ENCODE measurements around the gene KLHL7.
"Not testable (repeated sequence)": the region's sequence is repeated elsewhere in the genome, so short reads cannot be mapped to it uniquely, and the experiment has no call there.

Gene KLHL7

DNA sequence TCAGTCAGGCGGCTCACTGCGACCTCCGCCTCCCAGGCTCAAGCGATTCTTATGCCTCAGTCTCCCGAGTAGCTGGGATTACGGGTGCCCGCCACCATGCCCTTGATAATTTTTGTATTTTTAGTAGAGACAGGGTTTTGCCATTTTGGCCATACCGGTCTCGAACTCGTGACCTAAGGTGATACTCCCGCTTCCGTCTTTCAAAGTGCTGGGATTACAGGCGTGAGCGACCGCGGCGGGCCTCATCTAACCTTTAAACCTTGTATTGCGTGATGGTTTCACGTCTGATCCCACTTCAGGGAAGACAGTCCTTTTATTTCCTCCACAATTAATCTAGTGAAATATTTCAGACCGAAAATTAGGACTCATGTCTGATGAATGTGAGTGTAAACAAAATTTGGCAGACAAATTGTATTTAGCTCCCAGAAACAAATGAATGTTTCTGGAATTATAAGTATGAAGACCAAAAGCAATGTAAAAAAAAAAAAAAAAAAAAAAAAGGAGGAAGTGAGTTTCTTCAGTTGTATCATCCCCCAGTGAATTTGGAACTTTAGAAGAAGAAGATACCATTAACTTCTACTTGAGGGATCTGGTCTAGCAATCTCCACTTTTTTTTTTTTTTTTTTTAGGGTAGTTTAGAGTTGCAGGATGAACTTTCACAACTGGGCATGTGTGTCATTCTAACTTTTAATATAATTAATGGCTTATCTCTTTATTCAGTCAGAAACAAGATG, 77.9 kb downstream of the KLHL7 start:
- no peak for DNase-seq (ENCODE audit: low spot score)

DNA sequence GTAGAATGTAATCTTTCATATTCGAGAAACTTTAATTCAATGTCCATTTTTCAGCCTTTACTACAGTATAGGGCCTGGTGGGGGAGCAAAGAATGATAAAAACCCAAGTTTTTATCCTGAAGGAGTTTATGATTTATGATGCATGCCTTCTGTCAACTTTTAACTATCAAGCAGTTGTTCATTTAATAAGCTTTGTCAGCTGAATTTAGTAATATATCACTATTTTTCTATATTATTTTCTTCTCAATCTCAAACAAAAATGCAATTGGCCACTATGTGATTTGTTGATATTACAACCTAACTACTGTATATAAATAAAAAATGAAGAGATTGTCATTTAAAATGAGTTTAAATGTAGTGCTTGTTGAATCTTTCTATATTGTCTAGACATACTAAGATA, 78.7 kb downstream of the KLHL7 start:
- no peak for DNase-seq (ENCODE audit: low spot score)

DNA sequence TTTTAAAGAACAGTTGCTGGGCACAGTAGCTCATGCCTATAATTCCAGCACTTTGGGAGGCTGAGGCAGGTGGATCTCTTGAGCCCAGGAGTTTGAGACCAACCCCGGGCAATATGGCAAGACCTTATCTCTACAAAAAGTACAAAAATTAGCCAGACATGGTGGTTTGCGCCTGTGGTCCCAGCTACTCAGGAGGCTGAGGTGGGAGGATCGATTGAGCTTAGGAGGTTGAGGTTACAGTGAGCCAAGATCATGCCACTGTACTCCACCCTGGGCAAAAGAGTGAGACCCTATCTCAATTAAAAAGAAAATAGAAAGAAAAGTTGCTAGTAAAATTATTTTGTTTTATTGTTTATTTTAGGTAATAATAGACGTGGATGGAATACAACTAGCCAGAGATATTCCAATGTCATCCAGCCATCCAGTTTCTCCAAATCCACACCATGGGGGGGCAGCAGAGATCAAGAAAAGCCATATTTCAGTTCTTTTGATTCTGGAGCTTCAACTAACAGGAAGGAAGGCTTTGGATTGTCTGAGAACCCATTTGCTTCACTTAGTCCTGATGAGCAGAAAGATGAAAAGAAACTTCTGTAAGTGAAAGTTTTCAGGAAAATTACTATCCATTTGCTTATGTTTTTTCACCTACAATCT, 79.2 kb downstream of the KLHL7 start:
- DNase-seq (ENCODE audit: low spot score), result peak; percentile 64

DNA sequence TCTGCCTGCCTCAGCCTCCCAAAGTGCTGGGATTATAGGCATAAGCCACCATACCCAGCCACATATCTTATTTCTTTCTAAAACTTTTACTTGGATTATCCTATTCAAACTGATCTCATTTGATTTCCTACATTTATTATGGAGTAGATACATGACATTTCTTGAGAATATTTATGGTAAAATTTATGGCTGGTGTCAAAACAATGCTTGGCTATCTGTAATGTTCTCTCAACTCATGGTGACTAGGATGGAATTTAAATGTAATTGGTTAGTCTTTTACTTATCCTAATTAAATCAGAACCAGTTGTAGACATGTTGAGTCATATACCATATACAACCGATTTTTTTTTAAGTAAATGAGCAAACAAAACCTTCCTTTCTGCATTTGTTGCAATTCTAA, 80.4 kb downstream of the KLHL7 start:
- no peak for DNase-seq (ENCODE audit: low spot score)

DNA sequence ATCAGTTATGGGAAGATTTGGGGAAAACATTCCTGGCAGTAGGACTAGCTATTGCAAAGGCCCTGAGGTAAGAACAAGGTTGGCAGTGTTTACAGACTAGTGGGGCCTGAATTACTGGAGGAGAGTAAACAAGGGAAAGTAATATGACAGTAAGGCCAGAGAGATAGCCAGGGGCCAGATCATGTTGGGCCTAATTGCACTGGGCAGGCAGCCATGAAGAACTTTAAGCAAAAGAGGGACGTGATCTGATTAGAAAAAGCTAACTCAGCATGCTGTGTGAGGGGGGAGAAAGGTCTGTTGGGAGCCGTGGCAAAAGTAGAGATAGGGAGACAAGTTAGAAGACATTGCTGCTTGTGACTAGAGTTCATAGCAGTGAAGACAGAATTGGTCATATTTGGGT, 85.4 kb downstream of the KLHL7 start:
- DNase-seq (ENCODE audit: low spot score), result no peak

DNA sequence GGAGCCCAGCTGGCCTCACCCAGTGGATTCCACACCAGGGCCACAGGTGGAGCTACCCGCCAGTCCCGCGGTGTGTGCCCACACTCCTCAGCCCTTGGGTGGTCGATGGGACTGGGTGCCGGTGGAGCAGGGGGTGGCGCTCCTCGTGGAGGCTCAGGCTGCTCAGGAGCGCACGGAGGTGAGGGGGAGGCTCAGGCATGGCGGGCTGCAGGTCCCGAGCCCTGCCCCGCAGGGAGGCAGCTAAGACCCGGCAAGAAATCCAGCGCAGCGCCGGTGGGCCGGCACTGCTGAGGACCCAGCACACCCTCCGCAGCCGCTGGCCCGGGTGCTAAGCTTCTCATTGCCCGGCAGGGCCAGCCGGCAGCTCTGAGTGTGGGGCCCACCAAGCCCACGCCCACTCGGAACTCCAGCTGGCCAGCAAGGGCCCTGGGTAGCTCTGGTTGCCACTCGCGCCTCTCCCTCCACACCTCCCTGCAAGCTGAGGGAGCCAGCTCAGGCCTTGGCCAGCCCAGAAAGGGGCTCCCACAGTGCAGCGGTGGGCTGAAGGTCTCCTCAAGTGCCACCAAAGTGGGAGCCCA, 88.2 kb downstream of the KLHL7 start:
- not testable (repeated sequence) for DNase-seq (ENCODE audit: low spot score)

DNA sequence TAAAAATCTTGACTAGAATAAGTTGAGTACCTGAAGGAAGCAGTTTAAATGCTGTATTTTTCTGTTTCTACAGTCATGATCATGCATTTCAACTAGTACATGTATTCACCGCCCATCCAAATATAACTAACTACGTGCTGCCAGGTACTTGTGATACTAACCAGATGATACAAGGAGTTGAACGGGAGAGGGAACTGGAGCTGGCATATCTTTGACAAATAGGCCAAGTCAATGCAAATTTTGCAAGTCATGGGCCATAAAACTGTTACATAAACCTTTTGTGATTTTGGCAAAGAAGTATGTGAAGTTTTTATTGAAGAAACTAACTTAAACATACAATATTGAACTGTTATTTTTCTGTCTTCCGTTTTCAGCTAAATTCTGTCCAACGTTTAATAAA, 90.7 kb downstream of the KLHL7 start:
- no peak for DNase-seq (ENCODE audit: low spot score)

DNA sequence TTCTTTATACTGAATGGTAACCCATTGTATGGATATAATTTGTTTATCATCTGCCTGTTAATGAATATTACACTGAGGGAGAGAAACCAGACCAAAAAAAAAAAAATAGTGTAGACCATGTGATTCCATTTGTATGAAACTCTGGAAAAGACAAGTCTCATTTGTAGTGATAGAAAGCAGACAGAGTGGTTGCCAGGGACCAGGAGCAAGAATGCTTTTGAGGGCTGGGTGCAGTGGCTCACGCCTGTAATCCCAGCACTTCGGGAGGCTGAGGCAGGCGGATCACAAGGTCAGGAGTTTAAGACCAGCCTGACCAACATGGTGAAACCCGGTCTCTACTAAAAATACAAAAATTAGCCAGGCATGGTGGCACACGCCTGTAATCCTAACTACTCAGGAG, 92.2 kb downstream of the KLHL7 start:
- not testable (repeated sequence) for DNase-seq (ENCODE audit: low spot score)

DNA sequence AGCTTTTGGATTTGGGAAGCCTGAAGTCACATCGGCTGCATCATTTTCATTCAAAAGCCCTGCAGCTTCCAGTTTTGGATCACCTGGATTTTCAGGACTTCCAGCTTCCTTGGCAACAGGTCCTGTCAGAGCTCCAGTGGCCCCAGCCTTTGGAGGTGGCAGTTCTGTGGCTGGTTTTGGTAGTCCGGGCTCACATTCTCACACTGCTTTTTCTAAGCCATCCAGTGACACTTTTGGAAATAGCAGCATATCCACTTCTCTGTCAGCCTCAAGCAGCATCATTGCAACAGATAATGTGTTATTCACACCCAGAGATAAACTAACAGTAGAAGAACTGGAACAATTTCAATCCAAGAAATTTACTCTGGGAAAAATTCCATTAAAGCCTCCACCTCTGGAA, 94.7 kb downstream of the KLHL7 start:
- DNase-seq (ENCODE audit: low spot score), result no peak

DNA sequence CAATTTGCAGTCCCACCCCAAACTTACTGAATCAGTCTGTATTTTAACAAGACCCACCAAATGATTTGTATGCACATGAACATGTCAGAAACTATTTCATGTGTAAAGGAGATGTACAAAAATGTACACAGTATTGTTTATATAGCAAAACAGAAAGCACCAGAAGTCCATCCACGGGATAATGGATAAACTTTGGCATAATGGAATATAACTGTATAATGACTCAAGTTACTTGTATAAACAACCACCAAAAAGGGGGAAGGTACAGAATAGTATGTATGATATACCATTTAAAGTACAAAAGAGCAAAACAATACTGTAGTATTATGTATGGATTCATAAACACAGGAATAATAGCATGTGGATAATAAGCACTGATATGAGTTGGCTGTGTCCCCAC, 98.7 kb downstream of the KLHL7 start:
- DNase-seq (ENCODE audit: low spot score), result no peak

DNA sequence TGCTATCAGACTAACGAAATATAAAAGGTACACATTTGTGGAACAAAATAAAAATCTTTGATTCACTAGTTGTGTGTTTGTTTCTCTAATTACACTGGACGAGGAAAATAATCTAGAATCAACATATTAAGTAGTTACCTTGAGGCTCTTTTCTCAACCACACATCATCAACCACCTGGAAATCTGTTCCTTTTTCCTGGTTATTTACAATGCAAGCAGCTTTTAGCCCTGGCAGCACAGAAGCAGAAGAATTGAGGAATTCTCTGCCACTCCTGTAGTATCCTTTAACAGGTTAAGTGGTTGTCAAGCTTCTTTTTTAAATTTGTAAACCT, 100.0 kb downstream of the KLHL7 start:
- no peak for DNase-seq (ENCODE audit: low spot score)

DNA sequence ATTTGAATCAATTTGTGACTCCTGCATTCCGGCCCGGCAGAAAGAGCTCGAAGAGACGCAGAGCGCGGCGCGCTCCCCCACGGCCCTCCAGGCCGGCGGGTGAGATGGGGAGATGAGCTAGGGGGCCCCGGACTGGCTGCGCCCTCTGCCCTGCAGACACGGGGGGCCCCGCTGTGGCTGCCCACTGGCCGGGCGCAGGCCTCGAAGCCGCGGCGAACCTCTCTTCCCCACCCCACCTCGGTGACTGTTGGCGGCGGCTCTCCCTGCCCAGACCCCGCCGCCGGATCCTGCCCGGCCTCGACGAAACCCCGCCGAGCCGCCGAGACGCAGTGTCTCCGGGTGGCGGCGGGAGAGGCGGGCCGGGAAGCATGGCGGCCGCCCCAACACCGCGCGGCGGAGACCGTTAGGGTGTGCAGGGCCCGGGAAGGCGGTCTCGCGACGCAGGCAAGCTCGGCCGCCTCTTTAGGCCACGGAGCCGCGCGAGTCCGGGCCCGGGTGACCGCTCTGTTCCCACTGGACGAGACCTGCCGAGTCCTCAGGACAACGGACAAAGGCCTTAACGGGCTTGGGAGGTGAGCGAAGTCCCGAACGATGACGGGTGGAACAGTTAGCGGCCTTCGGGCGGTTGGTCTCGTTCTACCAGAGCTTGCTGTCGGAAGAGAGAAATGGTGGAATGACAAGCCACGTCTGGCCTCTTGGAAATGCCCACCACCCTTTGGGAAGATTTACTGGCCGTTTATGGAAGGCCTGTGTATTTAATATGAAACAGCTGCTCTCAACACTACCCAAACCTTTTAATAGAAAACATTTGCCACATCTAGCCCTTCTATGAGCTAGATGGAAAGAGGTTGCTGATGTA, 100.6 kb downstream of the KLHL7 start:
- no peak for DNase-seq (ENCODE audit: low spot score)

DNA sequence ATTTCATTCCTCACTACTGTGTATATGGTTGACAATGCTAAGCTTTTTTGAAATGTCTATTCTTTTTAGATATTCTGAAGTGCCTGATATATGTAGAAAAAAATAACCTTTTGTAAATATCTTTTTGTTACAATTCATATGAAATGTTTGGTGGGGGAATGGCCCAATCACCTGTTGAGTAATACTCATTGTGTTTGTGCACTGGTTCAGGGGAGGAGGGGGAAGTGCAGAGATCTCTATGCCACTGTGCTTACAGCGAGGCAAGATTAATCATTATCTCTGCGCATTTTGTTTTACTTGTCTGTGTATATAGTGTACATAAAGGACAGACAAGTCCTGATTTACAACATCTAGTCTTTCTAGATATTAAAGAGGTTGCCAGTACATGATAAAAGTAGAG, 101.4 kb downstream of the KLHL7 start:
- DNase-seq (ENCODE audit: low spot score), result no peak

DNA sequence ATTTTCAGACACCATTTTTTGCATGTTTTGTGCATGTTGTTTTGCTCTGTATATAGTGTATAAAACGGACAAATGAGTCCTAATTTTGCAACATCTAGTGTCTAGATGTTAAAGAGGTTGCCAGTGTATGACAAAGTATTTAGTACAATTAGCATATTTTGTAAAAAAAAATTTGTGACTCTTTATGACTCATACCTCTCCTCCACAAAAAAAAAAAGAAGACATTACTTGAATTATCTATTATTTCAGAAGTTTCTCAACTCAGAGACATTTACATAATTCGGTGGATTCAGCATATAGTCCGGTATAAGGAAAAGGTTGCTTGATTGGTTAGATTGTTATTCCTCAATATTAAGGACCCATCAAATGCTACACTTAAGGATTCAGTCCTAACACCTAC, 102.3 kb downstream of the KLHL7 start:
- no peak for DNase-seq (ENCODE audit: low spot score)

DNA sequence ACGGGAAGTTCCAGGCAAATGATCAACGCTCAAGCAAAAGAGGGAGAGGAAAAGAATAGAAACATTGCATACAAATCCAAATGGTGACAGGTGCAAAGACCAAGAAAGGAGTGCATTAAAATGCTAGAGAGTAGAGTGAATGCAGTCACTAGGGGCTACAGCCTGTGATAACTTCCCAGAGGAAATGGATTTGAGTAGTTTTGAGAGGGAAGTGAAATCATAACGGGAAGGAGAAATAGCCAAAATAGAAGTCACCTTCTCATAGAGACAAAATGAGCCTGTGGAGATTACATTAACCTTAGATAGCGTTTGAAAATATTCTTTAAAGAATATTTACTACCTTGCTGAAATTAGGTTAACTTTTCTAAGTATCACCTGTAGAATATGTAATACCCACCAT, 102.7 kb downstream of the KLHL7 start:
- DNase-seq (ENCODE audit: low spot score), result no peak

DNA sequence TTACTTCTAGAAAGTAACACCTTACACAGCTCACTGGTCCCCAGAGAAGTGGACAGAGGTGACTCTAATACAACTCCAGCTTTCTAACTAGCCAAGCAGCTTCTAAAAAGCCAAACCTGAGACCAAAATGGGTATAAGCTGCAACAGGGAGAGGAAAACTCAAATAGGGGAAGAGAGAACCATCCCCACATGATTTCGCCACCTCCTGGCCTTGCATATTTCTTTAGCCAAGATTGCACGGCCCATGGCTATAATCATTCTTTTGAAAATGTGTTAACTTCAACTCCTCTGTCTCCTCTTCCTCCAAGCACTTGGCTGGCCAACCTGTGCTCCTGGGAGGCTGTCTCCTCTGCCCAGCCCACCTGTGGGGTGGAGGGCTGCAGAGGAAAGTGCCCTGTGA, 104.9 kb downstream of the KLHL7 start:
- no peak for DNase-seq (ENCODE audit: low spot score)

DNA sequence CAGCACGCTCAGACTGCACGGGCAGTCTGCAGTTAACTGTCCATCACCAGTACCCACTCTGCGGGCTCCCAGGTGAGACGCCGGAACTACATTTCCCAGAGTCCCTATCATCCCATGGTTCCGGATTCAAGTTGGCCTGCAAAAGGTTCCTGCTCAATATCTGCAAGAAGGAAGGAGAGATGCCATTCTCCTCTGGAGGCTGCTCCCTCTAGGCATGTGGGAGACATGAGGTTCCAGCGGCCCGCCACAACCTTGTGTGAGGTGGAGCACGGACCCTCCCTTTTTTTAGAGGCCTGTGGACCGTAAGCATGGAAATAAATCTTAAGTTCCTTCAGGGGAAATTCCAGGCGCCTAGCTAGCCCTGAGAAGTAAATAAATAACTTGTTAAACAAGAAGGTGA, 106.0 kb downstream of the KLHL7 start:
- DNase-seq (ENCODE audit: low spot score), result no peak

DNA sequence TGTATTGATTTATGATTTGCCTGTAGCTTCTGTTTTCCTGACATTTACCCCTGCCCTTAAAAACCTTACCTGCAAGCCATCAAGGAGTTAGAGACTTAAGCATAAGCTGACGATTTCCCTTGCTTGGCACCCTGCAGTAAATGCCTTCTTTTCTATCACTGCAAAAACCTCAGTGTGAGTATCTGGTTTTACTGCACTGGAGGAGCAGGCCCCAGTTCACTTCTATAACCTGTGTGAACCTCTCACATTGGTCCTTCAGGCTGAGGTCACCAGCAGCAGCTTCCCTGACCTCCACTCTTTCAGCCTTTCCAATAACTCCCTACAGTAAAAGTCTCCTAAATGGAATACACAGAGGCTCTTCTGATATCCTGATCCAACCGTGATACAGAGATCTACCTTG, 106.8 kb downstream of the KLHL7 start:
- DNase-seq (ENCODE audit: low spot score), result no peak

DNA sequence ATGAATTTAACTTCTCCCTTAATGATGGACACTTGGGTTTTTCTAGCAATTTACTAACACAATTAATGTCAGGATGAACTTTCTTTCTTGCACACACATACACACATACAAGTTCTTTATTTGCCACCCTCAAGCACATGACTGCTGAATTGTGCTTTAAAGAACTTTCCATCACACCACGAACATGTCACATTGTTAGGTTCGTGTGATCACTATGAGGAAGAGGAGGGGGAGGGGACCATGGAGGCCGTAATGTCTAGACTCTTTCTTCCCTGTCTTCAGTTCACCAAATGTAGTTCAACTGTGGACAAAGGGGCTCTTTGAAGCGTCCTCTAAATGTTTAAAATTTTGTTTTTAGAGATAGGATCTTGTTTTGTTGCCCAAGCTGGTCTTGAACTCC, 107.3 kb downstream of the KLHL7 start:
- no peak for DNase-seq (ENCODE audit: low spot score)

DNA sequence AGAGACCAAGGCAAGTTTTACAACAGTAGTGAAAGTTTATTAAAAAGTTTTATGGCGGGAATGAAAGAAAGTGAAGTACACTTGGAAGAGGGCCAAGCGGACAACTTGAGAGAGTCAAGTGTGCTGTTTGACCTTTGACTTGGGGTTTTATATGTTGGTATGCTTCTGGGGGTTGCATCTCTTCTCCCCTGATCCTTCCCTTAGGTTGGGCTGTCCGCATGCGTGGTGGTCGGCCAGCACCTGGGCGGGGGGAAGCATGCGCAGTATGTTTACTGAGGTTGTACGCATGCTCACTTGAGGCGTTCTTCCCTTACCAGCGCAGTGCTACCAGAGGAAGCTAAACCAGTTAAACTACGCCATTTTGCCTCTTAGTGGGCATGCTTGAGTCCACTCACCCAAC, 108.2 kb downstream of the KLHL7 start:
- DNase-seq (ENCODE audit: low spot score), result no peak

DNA sequence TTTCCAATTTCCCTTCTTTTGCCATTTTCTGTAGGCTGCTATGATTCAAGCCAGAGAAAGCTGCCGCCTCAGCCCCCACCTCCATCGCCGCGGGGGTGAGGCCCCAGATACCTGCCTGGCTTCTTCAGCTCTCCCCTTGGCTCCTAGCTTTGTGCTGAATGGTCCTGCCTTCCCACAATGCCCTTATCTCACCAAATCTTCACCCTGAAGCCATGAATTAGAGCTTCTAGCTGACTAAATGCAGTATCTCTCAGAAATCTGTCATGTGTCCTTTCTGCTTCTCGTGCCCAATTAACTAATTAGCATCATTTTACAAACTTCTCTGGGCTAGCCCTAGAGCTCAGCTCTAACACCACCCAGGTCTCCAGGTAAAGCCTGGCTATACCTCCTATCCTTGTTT, 108.8 kb downstream of the KLHL7 start:
- no peak for DNase-seq (ENCODE audit: low spot score)

DNA sequence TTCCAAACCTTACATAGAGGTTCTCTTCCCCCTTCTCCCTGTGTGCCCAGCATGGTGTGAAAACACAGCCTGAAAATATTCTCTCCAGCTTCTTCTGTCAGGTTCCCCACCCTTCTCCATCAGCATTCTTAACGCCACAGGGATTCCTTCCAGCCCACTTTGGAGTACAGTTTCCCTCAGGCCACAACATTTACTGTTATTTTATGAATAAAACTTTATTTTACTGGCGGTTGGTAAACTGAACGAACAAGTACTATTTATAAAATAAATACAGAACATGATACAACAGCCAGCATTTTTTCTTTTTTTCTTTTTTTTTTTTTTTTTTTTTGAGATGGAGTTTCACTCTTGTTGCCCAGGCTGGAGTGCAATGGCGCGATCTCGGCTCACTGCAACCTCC, 109.4 kb downstream of the KLHL7 start:
- DNase-seq (ENCODE audit: low spot score), result no peak

DNA sequence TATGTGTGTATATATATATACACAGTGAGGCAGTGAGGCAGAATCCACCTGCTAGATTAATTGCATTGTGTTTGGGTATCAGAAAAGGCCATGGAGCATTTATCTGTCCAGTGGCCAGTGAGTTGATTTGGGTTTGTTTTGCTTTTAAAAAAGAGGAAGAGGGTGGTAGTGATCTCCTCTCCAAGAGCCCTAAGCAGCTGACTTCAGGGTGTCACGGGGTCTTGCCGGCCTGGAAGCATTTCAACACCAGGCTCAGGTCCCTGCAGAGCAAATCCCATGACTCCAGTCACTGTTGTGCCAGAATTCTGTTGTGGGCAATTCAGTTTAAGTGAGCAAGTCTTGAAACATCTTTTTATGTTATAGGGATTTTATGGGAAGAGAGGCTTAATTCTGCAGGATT, 110.4 kb downstream of the KLHL7 start:
- no peak for DNase-seq (ENCODE audit: low spot score)

All from cerebellar cortex (tissue), 1 donor.